HG03457 (cell line): ENCODE results near the gene STAT5A.
"Not testable (repeated sequence)": the region's sequence is repeated elsewhere in the genome, so short reads cannot be mapped to it uniquely, and the experiment has no call there.

ENCODE experiments used
- ATAC-seq: cut with Tn5 transposase; IDR thresholded peaks from one replicate; pipeline ENCODE4 v1.9.1; 2021; ENCODE audit warnings: moderate number of reproducible peaks; ENCODE audit not compliant: unreplicated experiment

Gene STAT5A

GRCh38 chr17:42305031-42305330 is 16.7 kb downstream of the STAT5A start:
- not testable (repeated sequence) for ATAC-seq

DNA sequence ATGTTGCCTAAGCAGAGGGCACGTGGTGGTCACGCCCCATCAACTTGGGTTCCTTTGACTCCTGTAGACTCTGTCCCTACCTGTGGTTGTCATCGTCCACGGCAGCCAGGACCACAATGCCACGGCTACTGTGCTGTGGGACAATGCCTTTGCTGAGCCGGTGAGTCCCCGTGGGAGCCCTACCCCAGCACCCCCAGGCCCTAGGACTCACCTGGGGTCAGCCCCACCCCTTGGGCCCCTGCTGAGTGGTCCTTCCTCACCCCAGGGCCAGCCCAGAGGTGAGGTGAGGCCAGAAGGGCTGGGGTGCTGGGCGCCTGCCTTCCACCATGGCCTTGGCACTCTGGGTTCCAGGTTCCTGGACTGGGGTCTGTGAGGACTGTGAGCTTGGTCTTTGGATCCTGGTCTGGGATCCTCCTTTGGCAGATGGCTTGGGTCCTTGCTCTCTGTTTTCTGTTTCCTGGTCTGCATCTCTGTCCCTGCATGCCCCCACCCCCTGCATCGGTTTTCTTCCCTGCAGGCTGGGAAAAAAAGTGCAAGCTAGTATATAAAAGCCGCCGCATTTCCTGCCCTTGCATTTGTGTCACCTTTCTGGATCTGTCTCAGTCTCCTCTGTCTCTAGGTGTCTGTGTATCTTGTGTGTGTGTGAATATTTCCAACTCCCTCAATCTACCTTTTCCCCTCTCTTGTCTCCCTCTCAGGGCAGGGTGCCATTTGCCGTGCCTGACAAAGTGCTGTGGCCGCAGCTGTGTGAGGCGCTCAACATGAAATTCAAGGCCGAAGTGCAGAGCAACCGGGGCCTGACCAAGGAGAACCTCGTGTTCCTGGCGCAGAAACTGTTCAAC is 17.5 kb downstream of the STAT5A start:
- ATAC-seq: no peak

GRCh38 chr17:42306385-42306667 is 18.0 kb downstream of the STAT5A start:
- ATAC-seq: no peak

- ATAC-seq: no peak
Measured at GRCh38 chr17:42307362-42307927, 19.1 kb downstream of the STAT5A start.

- no peak for ATAC-seq
Measured at GRCh38 chr17:42308446-42308845, 20.1 kb downstream of the STAT5A start.

- no peak for ATAC-seq
Measured at GRCh38 chr17:42309142-42309541, 20.8 kb downstream of the STAT5A start.

GRCh38 chr17:42309986-42310786 is 21.9 kb downstream of the STAT5A start:
- ATAC-seq: no peak

DNA sequence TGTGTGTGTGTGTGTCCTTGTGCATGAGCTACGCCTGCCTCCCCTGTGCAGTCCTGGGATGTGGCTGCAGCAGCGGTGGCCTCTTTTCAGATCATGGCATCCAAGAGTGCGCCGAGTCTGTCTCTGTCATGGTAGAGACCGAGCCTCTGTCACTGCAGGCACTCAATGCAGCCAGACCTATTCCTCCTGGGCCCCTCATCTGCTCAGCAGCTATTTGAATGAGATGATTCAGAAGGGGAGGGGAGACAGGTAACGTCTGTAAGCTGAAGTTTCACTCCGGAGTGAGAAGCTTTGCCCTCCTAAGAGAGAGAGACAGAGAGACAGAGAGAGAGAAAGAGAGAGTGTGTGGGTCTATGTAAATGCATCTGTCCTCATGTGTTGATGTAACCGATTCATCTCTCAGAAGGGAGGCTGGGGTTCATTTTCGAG is 22.5 kb downstream of the STAT5A start:
- ATAC-seq: no peak

- no peak for ATAC-seq
Measured at GRCh38 chr17:42311240-42312034, 23.1 kb downstream of the STAT5A start.

DNA sequence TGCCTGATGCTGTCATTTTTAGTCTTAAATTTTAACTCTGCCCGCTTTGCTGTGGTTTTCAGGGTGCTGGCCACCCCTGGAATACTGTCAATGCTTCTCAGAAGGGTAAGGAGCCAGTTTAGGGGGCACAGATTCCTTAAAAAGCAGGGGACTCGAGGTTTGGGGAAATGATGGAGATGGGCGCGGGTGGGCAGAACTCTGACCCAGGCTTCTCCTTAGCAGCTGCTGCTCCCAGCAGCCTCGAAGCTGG is 23.7 kb downstream of the STAT5A start:
- no peak for ATAC-seq

DNA sequence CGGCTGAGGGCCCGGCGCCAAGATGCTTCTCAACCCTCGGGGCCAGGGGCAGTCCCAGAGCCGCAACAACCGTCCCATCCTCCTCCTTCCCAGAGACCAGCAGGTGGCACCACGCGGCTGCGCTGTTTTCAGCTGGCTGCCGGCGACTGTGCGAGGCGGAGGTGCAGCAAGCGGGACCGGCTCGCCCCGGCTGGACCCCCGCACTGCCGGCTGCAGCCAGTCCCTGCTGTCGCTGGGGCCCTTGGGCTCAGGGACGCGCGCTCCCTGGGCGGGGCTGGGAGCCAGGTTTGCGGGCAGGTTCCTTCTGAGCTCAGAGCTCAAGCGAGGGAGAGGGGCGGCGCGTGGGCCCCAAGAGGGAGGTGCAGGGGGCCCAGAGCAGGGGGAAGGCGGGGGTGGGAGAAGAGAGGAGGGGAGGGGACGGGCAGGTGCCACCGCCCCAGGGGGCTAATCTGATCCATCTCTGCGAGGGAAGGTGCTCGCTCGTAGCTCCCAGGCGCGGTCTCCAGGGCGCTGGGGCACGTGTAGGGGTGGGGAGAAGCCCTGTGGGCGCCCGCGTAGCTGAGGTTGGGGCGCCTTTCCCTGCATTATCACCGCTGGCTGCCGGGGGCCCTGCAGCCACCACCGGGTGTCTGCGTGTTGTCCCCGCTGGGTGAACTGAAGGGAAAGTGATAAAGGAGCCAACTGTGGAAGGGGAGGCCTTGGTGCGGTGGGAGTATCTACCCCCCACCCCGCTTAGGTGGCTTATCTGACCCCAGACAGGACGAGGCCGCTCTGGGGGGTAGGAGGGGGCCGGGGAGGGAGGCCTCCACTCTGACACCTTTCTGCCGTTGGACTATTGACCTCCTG is 24.2 kb downstream of the STAT5A start:
- ATAC-seq: no peak

- ATAC-seq: no peak
Measured at GRCh38 chr17:42313389-42313772, 25.1 kb downstream of the STAT5A start.

DNA sequence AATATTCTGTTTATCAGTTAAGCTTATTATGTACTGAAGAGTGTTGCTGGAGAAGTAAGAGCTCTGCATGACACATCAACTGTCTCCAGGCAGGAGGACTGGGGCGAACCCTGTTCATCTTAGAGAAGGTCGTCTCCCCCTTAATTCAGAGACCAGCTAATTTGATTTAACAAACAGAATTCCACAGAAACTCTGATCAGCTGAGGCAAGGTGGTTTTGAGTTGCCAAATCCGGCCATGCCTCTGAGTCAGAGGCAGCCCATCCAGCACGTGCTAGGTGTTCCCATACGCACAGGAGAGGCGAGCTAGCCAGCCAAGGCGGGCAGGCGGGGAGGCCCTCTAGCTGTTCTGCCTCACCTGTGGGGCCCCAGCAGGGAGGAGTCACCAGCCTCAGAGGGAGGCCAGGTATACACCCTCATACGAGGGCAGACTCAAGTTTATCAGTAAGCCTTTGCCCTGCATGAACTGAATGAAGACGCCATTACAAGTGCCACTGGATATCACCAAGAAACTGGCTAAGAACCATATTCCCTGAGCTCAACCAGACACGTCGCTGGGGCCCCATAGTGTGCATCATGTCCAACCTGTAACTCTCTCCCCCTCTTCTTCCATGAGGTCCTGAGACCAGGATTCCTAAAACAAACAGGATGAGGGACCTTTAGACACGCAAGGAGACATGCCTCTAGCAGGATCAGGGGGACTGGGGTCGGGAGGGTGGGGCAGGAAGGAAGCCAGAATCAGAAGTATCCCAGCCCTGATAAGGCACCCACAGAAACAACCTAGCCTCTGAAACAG is 25.7 kb downstream of the STAT5A start:
- ATAC-seq: no peak

- ATAC-seq: no peak
Measured at GRCh38 chr17:42315402-42316156, 27.3 kb downstream of the STAT5A start.

DNA sequence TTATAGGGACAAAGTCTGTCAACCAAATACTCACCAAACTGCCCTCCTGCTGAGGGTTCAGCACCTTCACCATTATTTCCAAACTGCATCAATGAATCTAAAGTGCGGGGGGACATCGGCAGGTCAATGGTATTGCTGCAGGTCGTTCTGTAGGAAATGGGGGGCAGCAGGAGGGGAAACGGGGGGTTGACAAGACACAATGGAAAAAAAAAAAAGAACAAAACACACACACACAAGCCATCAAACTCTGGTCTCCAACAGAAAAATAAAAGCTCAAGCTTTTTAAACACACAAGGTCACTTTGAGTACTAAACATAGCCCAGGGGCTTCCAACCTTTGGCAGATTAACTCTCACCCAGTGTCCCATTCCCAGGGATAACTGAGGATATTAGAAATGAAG is 28.5 kb downstream of the STAT5A start:
- no peak for ATAC-seq

DNA sequence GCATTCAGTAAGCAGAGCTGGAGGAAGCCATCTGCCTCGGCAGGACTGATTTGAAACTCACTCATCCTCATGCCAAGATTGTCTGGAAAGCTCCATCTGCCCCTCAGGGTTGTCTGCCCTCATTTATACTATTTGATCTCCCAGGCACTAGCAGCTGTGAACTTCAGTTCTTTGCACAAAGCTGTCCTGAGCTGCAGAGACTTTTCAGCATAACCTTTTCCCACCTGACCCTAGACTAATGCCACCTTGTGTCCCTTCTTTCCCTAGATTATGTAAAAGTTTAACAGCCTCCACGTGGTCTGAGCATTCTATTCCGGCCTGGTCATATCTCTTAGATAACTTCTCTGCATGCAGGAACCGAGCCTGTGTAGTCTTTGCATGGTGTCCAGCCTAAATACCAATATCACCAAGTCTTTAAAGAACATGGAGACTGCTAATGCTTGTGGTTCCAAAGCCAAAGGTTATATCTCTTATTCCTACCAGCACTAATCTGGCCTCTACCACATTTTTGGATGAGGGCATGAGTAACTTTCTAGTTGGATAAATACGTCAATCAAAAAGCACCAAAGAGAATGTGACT is 29.1 kb downstream of the STAT5A start:
- no peak for ATAC-seq

GRCh38 chr17:42317967-42318366 is 29.7 kb downstream of the STAT5A start:
- not testable (repeated sequence) for ATAC-seq

- no peak for ATAC-seq
Measured at GRCh38 chr17:42321555-42321954, 33.3 kb downstream of the STAT5A start.
